ACC112 (cell line): Measurements from ENCODE around the gene ZNF124.
"Not testable (repeated sequence)": the region's sequence is repeated elsewhere in the genome, so short reads cannot be mapped to it uniquely, and the experiment has no call there.

Experiments used
- H2AFZ ChIP-seq: fragments of 200-600 bp; sonication (generic); one replicate; pipeline ENCODE4 v1.6.0; 2017; ENCODE audit warnings: antibody characterized with exemption, low read length; ENCODE audit not compliant: unreplicated experiment
- H3K27ac ChIP-seq: fragments of 200-600 bp; sonication (generic); 2 replicates; pipeline ENCODE4 v1.5.1; 2014; ENCODE audit warnings: low read depth, mild to moderate bottlenecking, antibody characterized with exemption, low read length, moderate library complexity
- H3K27me3 ChIP-seq: fragments of 200-600 bp; sonication (generic); 2 replicates; pipeline ENCODE4 v1.6.1; 2014; ENCODE audit warnings: mild to moderate bottlenecking, antibody characterized with exemption, low read length, moderate library complexity, mixed read lengths; ENCODE audit not compliant: insufficient read depth
- H3K36me3 ChIP-seq: fragments of 200-600 bp; sonication (generic); 2 replicates; pipeline ENCODE4 v1.6.1; 2016; ENCODE audit warnings: mild to moderate bottlenecking, antibody characterized with exemption, low read length, moderate library complexity, mixed read lengths; ENCODE audit not compliant: insufficient read depth
- H3K4me1 ChIP-seq: fragments of 200-600 bp; sonication (generic); one replicate; pipeline ENCODE4 v1.6.1; 2016; ENCODE audit warnings: low read length, mixed read lengths; ENCODE audit not compliant: insufficient read depth, unreplicated experiment, control insufficient read depth
- H3K4me3 ChIP-seq: fragments of 200-600 bp; sonication (generic); 2 replicates; pipeline ENCODE4 v1.5.1; 2014; ENCODE audit warnings: mild to moderate bottlenecking, low read depth, low read length
- H3K79me2 ChIP-seq: fragments of 200-600 bp; sonication (generic); one replicate; pipeline ENCODE4 v1.6.0; 2016; ENCODE audit warnings: low read length; ENCODE audit not compliant: control insufficient read depth, unreplicated experiment, insufficient read depth

ZNF124 gene

DNA sequence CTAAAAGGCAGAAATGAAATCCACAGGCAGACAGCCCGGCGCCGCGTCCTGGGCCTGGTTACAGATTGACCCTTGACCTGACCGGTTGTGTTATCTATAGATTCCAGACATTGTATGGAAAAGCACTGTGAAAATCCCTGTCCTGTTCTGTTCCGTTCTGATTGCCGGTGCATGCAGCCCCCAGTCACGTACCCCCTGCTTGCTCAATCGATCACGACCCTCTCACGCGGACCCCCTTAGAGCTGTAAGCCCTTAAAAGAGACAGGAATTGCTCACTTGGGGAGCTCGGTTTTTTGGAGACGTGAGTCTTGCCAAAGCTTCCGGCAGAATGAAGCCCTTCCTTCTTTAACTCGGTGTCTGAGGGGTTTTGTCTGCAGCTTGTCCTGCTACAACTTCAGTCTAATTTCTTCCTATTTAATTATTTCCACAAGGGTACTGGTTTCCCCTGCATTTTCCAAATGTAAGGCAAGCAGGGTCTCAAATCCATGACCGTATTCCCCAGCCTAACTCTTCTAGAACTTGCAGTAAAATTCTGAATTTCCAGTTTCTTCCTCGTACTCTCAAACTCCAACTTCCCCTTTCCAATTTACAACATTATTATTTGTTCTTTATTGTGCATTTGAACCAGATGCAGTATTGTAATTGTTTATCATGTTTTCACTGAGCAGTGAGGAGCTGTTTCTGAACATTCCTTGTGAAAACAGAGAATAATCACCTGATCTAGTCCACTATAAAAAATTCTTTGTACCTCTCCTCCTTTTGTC lies 44.1 kb downstream of the ZNF124 start:
- not testable (repeated sequence) for H3K27ac ChIP-seq, H3K4me1 ChIP-seq, H3K79me2 ChIP-seq, H3K27me3 ChIP-seq, H2AFZ ChIP-seq
- Histone ChIP-seq H3K36me3 (peaks cover 12% of the 10 kb centered on the region; the same call in 1 of the 2 replicates), H3K4me3 (peak overlapping the region; percentile 54)

DNA sequence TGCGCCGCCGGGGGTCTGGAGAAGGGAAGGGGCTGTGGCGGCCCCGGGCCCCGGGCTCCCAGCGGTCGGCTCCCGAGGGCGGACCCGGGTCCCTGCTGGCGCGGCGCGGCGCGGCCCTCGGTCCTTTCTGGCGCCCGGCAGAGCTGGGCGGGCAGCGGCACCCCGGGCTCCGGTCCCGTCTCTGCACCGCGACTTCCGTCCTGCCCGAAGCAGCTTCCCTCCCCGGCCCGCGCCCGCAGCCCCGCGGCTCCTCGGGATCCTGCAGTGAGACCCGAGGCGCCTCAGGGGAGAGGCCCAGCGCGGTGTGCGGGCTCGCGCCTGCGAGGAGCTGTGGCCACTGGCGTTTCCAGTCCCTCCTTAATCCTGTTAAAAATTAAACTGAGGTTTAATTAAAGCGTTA lies 45.2 kb downstream of the ZNF124 start:
- H3K79me2 ChIP-seq, H3K27ac ChIP-seq, H3K27me3 ChIP-seq, H3K36me3 ChIP-seq, H2AFZ ChIP-seq, H3K4me3 ChIP-seq, H3K4me1 ChIP-seq: not testable (repeated sequence)

DNA sequence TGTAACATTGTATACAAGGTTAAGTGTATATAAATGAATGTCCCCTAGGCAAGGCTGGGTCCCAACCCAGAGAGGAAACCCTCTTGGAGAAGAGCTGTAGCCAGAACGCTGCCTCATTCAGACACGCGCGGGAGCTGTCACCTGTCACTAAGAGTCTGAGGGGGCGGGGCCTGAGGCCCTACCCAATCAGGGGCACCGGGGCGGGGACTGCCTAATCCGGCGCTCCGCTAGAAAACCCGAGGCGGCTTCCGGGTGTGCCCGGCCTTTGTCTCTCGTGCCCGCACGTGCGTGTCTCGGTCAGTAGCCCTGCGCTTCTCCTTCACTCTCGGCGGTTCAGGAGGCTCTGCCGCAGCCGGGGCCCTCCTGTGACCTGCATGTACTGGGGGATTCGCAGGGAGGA lies 45.7 kb downstream of the ZNF124 start:
- not testable (repeated sequence) for H3K27ac ChIP-seq, H3K36me3 ChIP-seq, H3K4me3 ChIP-seq, H3K79me2 ChIP-seq, H3K27me3 ChIP-seq, H2AFZ ChIP-seq, H3K4me1 ChIP-seq

DNA sequence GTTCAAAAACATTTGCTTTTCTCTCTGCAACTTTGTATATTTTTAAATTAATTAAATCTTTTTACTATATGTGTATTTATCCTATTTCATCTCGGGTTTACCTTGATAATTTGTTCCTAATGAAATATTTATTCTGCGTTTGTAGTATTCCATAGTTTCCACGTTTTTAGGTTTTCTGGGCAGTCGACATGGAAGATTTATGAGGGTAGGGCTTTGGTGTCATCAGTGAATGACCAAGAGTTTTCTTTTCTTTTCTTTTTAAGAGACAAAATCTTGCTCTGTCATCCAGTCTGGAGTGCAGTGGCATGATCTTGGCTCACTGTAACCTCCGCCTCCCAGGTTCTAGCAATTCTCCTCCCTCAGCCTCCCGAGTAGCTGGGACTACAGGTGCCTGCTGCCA lies 50.4 kb downstream of the ZNF124 start:
- no peaks in the 10 kb centered on the region for H3K4me1 ChIP-seq
- no peaks in the 10 kb centered on the region for H3K79me2 ChIP-seq
- H3K27me3 ChIP-seq = no peaks in the 10 kb centered on the region
- H2AFZ ChIP-seq = no peak overlapping the region
- no peak overlapping the region for H3K4me3 ChIP-seq
- H3K36me3 ChIP-seq = no peaks in the 10 kb centered on the region
- H3K27ac ChIP-seq = no peak overlapping the region

DNA sequence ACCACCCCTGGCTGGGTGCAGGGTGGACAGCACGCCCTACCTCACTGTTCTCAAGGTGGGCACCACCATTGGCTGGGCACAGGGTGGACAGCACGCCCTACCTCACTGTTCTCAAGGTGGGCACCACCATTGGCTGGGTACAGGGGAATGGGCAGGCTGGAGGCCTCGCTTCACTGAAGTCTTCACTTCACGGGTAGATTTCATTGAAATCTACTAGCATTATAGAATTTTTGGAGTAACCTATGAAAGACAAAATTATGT lies 51.5 kb downstream of the ZNF124 start:
- not testable (repeated sequence) for H2AFZ ChIP-seq, H3K79me2 ChIP-seq, H3K36me3 ChIP-seq

DNA sequence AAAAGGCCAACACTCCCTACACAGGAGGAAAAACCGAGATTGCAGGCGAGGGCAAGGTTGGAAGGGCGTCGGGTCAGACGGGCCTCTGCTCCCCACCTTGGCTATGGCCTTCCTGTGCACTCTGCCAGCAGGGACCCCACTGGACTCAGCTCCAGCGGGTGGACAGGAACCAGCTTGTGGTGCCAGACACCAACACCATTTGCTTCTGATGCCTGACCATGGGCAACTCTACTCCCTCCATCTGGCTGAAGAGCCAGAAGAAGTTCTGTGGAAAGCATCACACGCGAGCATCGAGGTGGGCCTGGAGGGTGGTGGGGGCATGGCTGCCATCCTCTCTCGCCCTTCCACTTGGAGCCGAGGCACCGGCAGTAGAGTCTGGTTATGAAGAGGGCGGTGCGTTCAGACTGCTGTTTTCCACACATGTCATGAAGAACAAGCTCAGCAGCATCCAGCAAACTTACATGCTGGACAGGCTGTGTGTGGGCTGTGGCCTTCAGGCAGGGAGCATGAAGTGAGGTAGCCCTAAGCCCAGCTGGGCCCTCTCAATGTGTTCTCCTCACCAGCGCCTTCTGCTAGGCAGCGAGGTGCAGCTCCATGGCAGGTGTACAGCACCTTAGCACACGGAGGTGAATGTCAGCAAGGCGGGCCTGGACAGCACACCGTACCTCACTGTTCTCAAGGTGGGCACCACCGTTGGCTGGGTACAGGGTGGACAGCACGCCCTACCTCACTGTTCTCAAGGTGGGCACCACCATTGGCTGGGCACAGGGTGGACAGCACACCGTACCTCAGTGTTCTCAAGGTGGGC lies 52.0 kb downstream of the ZNF124 start:
- H3K36me3 ChIP-seq = no peaks in the 10 kb centered on the region
- H3K4me1 ChIP-seq = no peaks in the 10 kb centered on the region
- H3K27ac ChIP-seq = no peak overlapping the region
- no peak overlapping the region for H3K4me3 ChIP-seq
- H3K27me3 ChIP-seq = no peaks in the 10 kb centered on the region
- no peaks in the 10 kb centered on the region for H3K79me2 ChIP-seq
- no peak overlapping the region for H2AFZ ChIP-seq

More for the DNA sequence above, 51.5 kb downstream of the ZNF124 start:
- H3K27ac ChIP-seq, H3K4me1 ChIP-seq, H3K4me3 ChIP-seq, H3K27me3 ChIP-seq: not testable (repeated sequence)

DNA sequence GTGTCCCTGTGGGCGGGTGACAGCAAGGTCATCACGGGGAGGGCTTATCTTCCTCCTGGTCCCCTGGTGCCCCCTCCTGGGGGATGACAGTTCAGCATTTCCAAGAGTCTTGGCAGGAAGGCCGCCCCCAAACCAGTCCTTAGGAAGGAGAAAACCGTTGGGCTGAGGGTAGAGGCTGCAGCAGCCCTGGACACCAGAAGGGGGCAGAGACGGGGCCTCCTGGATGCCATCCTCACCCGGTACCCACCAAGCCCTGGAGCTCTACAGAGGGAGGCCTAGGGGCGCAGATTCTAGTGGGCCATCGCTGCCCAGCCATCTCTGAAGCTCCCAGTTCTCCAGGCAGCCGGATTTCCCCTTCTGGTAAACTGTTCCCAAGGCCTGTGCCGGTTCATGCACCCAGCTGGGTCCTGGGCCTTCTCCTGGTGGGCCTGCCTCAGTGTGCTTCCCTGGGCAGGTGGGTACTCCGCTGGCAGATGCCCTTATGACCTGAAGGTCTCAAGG lies 52.8 kb downstream of the ZNF124 start:
- Histone ChIP-seq H3K4me1 (no peaks in the 10 kb centered on the region), H3K27me3 (no peaks in the 10 kb centered on the region), H2AFZ (no peak overlapping the region), H3K36me3 (no peaks in the 10 kb centered on the region), H3K4me3 (no peak overlapping the region), H3K27ac (no peak overlapping the region), H3K79me2 (no peaks in the 10 kb centered on the region)

DNA sequence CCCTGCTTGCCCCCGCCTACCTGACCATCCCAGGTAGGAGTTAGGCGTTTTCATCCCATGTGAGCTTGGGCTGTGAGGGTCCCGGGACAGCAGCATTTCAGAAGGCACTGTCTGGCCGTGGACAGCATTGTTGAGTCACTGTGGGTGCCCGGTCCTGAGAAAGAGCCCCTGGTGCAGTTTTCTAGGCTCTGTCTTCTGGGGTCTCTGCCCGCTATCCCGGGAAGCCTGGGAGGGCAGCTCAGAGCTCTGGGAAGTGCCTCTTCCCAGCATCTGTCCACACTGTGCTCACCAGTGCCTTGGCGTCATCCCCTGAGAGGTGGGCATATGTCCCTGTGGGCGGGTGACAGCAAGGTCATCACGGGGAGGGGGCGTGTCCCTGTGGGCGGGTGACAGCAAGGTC lies 56.3 kb downstream of the ZNF124 start:
- H2AFZ ChIP-seq = no peak overlapping the region
- no peaks in the 10 kb centered on the region for H3K36me3 ChIP-seq
- peaks cover 2% of the 10 kb centered on the region for H3K79me2 ChIP-seq
- H3K27me3 ChIP-seq = no peaks in the 10 kb centered on the region
- no peak overlapping the region for H3K27ac ChIP-seq
- H3K4me3 ChIP-seq = no peak overlapping the region
- no peaks in the 10 kb centered on the region for H3K4me1 ChIP-seq

DNA sequence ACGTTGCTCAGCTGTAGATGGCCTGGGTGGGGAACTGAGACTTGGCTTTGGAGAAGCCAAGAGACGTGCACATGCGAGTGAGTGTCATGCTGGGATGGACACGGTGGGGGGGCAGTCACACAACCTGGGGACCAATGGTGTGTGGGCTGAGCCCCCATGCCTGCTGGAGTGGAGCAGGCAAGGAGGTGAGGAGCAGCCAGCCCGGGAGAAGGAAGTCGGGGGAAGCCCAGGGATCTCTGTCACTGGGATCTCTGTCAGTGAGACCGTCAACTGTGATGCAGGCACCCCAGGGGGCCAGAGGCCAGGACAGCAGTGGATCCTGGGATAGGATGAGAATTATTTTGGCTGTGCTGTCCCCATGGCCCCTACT lies 56.7 kb downstream of the ZNF124 start:
- H3K4me1 ChIP-seq = no peaks in the 10 kb centered on the region
- H2AFZ ChIP-seq = no peak overlapping the region
- H3K79me2 ChIP-seq = peaks cover 2% of the 10 kb centered on the region
- no peaks in the 10 kb centered on the region for H3K36me3 ChIP-seq
- no peak overlapping the region for H3K4me3 ChIP-seq
- no peaks in the 10 kb centered on the region for H3K27me3 ChIP-seq
- H3K27ac ChIP-seq = no peak overlapping the region

DNA sequence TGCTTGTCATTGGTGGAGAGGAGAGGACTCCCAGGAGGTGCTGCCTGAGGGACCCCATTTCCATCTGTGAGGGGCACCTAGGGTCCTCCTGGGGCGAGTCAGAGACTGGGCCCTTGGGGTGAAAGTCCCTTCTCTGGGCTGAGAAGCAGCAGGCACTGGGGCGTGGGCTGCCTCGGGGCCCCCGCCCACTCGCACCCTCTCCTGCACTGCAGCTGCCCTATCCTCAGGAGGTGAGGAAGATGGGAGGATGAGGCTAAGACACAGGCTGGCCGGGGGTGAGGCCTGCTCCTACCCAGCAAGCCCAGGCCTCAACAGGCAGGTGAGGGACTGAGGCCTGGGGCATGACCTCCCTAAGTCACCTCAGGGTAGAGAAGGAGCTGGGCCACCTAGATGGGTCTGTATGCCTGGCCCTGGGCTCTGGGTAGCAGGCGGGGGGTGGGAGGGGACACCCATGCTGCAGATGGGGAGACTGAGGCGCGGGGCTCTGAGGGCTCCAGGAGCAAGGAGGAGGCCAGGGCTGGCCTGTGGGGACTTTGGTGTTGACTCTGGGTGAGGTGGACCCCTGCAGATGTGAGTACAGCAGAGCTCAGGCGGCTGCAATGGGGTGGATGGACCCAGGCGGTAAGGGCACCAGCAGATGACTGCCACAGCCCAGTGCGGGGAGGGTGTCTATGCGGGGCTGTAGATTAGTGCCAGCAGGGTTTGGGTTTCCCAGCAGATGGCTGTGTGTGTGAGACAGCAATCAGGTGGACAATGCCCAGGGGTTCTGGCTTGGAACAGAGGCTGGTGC lies 57.3 kb downstream of the ZNF124 start:
- no peaks in the 10 kb centered on the region for H3K4me1 ChIP-seq
- H3K27me3 ChIP-seq = no peaks in the 10 kb centered on the region
- peaks cover 2% of the 10 kb centered on the region for H3K79me2 ChIP-seq
- no peak overlapping the region for H3K27ac ChIP-seq
- H2AFZ ChIP-seq = no peak overlapping the region
- H3K36me3 ChIP-seq = no peaks in the 10 kb centered on the region
- H3K4me3 ChIP-seq = no peak overlapping the region
